D341Med (cell line): Measurements from ENCODE around the gene HHAT.

Experiments used
- DNase-seq: peaks from one replicate; pipeline ENCODE4 v3.0.0; 2012; ENCODE audit warnings: low spot score

The HHAT gene

GRCh38 chr1:210554382-210554781 lies 225.7 kb downstream of the HHAT start:
- no peak for DNase-seq

- no peak for DNase-seq
Measured at GRCh38 chr1:210556475-210556874, 227.8 kb downstream of the HHAT start.

- DNase-seq = no peak
Measured at GRCh38 chr1:210557426-210558077, 228.8 kb downstream of the HHAT start.

DNA sequence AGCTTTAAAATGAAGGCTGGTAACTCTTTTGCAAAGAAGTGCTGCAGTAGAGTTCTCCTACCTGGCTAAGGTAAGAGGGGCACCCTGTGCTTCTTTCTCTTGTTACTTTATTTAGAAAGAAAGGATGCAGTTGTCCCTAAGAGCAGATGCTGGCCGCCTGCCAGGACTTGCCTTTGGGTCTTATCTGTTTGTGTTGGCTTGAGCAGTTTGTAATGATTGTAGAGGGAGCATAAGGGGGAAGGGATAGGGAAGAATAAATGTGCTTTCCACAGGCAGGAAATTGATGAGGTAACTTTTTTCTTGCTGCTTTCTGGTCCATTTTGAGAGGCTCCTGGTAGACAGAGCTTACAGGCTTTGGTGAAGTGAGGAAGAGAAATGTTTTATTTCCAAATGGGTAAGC lies 229.6 kb downstream of the HHAT start:
- DNase-seq = no peak

DNA sequence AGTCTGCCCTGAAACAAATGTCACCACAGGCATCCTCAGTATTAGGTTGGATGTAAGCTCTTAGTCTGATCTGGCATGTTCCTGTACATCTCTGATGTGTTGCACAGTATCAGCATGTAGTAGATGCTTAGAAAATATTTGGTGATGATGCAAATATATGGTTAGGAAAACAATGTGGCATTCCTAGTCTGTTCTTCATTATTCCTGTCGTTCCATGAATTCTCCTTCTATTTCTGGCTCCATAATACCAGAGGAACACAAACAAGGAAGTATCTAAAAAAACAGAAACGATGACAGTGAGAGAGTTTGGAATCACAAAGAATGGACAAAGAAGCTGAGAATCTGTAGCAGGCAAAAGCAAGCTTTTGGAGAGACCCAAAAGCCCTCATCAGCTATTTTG lies 236.6 kb downstream of the HHAT start:
- no peak for DNase-seq

- no peak for DNase-seq
Measured at GRCh38 chr1:210568631-210569030, 239.9 kb downstream of the HHAT start.

DNA sequence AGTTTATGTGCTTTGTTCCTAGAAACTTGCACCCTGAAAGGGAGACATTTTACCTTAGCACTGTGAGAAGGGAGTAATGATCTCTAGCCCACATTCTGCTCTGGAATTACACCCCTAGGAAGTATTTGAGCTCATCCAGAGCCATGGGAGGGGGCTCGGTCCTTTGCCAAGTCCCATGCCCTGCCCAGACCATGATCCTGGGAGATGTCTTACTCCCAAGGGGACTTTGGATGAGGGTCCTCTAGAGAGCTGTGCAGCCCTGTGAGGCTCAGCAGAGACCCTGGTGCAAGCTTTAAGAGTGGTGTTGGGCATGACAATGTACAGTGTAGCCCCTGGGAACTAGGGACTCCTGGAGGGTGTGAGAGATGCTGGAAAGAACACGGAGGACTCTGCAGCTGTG lies 241.4 kb downstream of the HHAT start:
- no peak for DNase-seq

DNA sequence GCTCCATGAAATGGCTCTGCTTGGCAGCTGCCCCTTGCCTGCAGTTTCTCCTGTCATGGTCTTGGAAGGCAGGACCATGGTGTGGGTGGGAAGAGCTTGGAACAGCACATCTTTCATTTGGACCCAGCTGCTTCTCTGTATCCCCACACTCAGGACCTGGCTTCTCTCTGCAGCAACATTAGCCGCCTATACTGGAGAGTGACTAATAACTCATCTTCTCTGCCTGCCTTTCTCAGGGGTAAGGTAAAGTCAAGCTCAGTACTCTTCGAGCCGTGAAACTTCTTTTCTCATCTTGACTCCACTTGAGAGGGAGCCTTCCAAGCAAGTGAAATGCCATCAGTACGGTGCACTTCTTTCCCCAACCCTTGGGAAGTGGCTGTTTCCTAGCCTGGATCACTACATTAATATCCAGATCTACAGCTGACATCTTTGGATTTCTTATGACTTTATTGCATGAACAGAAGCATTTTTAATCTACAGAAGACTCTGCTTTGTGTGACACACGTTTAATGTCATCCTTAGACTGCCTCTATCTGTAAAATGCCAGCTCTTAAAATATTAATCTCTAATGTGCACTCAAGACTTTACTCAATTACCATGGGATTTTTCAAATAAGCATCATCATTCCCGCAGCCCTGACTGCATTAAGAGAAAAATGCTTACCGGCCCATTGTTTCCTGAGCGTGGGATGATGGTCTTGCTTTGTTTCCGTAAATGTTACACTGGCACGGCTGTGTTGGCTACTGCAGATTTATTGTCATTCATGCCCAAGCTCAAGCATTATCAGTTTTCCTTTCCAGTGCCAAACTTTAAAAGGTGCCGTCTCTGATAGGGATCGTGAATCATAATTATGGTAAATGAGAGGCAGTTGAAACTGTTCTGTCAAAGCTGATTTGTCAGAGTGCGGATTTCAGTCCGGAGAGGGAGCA lies 242.9 kb downstream of the HHAT start:
- DNase-seq = no peak

- DNase-seq = no peak
Measured at GRCh38 chr1:210573141-210573540, 244.4 kb downstream of the HHAT start.

DNA sequence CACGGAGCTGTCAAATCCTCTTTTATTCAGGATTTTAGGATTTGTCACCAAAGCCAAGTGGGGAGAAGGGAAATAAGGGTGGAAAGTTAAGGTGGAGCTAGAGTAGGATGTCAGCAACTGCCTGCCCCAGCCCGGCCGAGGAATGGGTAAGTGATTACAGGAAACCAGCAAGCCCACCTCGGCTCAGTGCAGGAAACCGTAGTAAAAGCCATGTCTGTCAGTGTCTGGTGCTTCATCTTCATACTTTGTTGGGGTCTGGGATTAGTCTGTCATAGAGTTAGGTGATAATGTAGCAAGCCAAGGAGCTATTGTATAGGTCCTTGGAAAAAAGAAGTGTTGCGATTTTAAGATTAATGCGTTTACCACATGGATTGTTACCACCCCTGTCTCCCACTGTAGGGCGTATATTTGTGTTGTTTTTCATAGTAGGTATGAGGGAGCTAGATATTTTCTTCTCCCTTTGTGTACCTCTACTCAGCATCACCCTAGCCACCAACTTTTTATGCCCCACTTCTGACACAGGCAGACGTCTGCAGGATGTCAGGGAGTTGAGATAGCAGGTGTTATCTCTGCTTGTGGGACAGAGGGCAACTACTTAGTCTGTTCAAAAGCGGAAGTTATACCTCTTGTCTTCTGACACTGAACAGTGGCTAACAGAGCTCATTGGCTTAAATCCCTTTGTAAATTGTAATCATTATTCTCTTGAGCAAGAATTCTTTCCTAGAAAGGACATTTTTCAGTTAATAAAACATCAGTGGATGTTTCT lies 253.7 kb downstream of the HHAT start:
- DNase-seq = no peak

- peak; percentile 92 for DNase-seq
Measured at GRCh38 chr1:210584439-210585113, 255.9 kb downstream of the HHAT start.

DNA sequence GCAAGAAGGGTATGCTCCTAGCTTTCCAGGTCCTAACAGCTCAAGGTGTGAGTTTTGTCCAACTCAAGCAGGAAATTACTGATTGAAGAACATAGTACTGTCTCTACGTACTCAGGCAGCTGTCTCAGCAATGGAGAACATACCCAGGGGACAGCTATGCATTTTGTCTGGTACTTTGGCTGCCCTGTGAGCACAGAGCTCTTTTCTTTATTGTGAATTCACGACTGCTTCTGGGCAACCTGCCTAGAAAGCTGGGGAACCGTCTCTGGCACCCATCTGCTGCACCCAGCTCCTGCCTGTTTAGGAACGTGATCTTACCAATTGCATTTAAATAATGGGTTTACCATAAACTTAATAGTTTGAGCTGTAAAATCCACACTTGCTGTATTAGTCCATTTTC lies 258.1 kb downstream of the HHAT start:
- peak; percentile 68 for DNase-seq

- DNase-seq = no peak
Measured at GRCh38 chr1:210587566-210587965, 258.9 kb downstream of the HHAT start.

GRCh38 chr1:210588357-210588756 lies 259.7 kb downstream of the HHAT start:
- DNase-seq = no peak

DNA sequence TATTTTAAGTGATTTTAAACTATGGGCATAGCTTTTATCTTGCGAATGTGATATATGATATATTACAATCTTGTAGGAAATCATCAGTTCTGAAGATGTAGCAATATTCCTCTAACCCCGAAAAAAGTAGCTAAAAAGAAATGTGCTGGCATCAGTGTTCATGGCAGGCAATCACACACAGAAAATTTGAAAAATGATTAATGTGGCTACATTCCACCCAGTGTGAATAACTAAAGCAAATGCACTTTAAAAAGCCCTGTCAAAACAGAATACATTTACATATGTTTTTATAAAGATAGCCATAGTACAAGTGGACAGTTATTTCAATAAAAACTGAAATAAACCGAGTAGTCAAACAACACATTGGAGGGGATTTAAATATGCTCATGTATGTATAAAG lies 260.2 kb downstream of the HHAT start:
- DNase-seq = no peak

DNA sequence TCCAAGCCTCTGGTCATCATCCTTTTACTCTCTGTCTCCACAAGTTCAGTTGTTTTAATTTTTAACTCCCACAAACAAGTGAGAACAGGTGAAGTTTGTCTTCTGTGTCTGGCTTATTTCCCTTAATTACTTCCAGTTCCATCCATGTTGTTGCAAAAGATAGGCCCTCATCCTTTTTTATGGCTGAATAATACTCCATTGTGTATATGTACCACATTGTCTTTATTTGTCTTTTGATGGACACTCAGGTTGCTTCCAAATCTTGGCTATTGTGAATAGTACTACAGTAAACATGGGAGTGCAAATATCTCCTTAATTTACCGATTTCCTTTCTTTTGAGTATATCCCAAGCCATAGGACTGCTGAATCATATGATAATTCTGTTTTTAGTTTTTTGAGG lies 262.5 kb downstream of the HHAT start:
- no peak for DNase-seq

- DNase-seq = no peak
Measured at GRCh38 chr1:210594605-210595004, 265.9 kb downstream of the HHAT start.

DNA sequence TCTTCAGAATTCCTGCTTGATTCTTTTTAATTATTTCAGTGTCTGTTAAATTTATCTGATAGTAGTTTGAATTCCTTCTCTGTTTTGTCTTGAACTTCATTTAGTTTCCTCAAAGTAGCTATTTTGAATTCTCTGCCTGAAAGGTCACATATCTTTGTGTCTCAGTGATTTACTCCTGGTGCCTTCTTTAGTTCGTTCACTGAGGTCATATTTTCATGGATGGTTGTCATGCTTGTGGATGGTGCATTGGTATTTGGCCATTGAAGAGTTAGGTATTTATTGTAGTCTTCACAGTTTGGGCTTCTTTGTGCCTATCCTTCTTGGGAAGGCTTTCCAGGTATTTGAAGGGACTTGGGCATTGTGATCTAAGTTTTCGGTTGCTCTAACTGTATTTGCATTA lies 267.9 kb downstream of the HHAT start:
- no peak for DNase-seq

DNA sequence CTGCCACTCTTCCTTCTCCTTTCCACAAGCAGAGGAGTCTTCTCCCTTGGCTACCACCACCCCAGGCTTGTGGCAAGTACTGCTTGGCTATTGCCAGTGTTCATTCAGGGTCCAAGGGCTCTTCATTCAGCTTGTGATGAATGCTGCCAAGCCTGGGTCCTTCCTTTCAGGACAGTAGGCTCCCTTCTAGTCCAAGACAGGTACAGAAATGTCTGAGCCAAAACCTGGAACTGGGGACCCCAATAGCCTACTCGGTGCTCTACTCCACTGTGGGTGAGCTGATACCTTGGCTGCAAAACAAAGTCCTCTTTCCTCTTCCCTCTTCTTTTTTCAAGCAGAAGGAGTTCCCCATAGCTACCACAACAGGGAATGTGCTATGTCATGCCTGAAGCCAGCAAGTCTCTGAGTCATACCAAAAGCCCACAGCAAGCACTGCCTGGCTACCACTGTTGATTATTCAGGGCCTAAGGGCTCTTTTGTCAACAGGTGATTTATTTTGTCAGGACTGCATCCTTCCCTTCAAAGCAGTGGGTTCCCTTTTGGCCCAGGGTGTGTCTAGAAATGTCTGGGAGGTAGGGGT lies 268.9 kb downstream of the HHAT start:
- no peak for DNase-seq

- no peak for DNase-seq
Measured at GRCh38 chr1:210598135-210598652, 269.5 kb downstream of the HHAT start.

DNA sequence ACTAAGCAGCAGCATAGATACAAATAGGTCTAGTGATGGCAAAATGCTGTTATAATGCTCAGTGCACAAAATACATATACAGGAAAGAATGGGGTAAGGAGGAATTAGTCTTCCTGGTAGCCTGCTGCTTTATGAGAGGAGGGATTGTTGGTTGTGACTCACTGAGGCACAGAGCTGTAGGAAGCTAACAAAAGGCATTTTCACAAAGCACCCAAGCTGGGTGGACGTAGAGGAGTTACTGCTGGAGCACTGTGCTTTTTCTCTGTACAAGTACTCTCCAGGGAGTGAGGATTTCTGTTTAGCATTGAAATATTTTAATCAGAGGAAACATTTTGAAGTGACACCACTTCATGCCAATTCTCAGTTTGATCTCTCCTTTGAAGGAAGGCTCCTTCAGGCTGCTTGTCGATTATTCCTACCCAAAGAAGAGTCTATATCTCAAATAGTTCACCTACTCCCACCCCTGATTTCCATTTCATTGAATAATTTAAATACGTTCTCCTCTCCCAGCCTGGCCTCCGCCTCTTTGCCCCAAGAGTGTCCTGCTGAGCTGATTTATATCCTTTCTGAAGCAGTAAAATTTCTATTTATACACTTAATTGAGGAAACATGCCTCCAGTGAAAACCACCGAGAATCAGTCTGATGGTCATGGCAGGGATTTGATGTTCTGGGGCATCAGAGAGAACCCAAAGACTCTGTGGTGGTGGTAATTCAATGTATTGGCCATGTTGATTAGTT lies 271.9 kb downstream of the HHAT start:
- DNase-seq = no peak
